Endothelial cell (in vitro differentiated cells): ENCODE data around the gene LRFN2. TPM values are rescaled to one million over a fixed set of nuclear protein-coding genes. Genes with fewer than 3 reads are reported as not detected.

ENCODE experiments used
- DNase-seq: peaks from one replicate; pipeline ENCODE4 v3.0.0; 2021; ENCODE audit warnings: low spot score
- H3K27ac Mint-ChIP-seq: one replicate; pipeline ENCODE4 v1.8.0; 2021; ENCODE audit warnings: mixed read lengths, inconsistent platforms; ENCODE audit not compliant: unreplicated experiment
- H3K27me3 Mint-ChIP-seq: one replicate; pipeline ENCODE4 v1.8.0; 2021; ENCODE audit warnings: mild to moderate bottlenecking, moderate library complexity, mixed read lengths, inconsistent platforms; ENCODE audit not compliant: unreplicated experiment
- H3K36me3 Mint-ChIP-seq: one replicate; pipeline ENCODE4 v1.8.0; 2021; ENCODE audit warnings: mild to moderate bottlenecking, low read depth, mixed read lengths, inconsistent platforms; ENCODE audit not compliant: unreplicated experiment
- H3K4me1 Mint-ChIP-seq: one replicate; pipeline ENCODE4 v1.8.0; 2021; ENCODE audit warnings: mild to moderate bottlenecking, mixed read lengths, inconsistent platforms; ENCODE audit not compliant: unreplicated experiment
- H3K4me3 Mint-ChIP-seq: one replicate; pipeline ENCODE4 v1.8.0; 2021; ENCODE audit warnings: mild to moderate bottlenecking, mixed read lengths, inconsistent platforms; ENCODE audit not compliant: unreplicated experiment
- H3K9me3 Mint-ChIP-seq: one replicate; pipeline ENCODE4 v1.8.0; 2021; ENCODE audit warnings: mixed read lengths, inconsistent platforms; ENCODE audit not compliant: unreplicated experiment
- total RNA-seq: library from RNA; stranded (reverse); fragmentation: NEBNext Ultra II Directional; extraction: Animal tissue kit (Norgen Biotek cat#: 25700); gene quantifications from one replicate; pipeline ENCODE4 v1.2.1, GENCODE V29; 2021; ENCODE audit not compliant: unreplicated experiment
- TF ChIP-seq, protein P1 (sequence below): fragments of 200-600 bp; sonication (generic); IDR thresholded peaks from one replicate; pipeline ENCODE4 v1.5.0; 2021; ENCODE audit warnings: antibody characterized with exemption; ENCODE audit not compliant: unreplicated experiment

The LRFN2 gene
- total RNA-seq, 1 donor from 2014 or later, result 0.59 TPM

DNA sequence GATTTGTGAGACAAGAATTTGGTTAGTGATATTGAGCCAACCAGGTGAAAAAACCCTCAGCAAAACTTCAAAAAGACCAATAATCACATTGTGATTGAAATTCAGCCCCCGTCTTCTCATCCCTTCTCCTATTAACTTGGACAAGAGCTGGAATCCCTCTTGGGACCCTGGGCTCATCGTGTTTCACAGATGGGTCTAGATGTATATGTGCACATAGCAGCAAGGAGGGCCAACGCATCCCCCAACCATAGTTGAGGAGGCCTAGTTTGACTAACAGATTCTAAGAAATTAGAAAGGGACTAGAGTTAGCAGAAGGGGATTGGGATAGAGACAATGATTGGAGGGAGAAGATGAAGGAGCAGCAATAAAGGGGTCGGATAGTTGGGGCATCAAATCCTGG lies 19.8 kb upstream of the LRFN2 start:
- TF ChIP-seq, protein P1, sequence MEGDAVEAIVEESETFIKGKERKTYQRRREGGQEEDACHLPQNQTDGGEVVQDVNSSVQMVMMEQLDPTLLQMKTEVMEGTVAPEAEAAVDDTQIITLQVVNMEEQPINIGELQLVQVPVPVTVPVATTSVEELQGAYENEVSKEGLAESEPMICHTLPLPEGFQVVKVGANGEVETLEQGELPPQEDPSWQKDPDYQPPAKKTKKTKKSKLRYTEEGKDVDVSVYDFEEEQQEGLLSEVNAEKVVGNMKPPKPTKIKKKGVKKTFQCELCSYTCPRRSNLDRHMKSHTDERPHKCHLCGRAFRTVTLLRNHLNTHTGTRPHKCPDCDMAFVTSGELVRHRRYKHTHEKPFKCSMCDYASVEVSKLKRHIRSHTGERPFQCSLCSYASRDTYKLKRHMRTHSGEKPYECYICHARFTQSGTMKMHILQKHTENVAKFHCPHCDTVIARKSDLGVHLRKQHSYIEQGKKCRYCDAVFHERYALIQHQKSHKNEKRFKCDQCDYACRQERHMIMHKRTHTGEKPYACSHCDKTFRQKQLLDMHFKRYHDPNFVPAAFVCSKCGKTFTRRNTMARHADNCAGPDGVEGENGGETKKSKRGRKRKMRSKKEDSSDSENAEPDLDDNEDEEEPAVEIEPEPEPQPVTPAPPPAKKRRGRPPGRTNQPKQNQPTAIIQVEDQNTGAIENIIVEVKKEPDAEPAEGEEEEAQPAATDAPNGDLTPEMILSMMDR, result no peak
- Mint-ChIP-seq H3K27me3 (no peaks in the 10 kb centered on the region), H3K9me3 (no peaks in the 10 kb centered on the region), H3K4me1 (peaks cover 8% of the 10 kb centered on the region), H3K36me3 (no peaks in the 10 kb centered on the region), H3K4me3 (no peak overlapping the region), H3K27ac (no peak overlapping the region)
- DNase-seq, result no peak

DNA sequence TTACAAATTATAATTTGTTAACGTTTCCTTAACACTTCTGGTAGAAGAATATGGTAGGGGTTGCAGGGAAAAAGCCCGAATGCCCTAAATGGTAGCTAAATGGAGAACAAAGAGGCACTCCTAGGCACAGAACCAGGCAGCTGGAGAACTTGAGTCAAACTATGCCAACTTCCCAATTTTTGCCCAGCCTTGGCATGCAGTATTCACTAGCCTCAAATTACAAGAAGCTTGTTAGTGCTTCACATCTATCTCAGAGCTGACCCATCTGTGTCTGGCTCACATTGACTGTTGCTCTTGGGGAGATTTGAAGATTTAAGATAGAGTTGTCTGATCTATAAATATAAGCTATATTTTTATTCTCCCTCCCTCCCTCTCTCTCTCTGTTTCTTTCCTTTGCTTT lies 19.4 kb upstream of the LRFN2 start:
- H3K27me3 Mint-ChIP-seq, result no peaks in the 10 kb centered on the region
- H3K27ac Mint-ChIP-seq, result no peak overlapping the region
- no peaks in the 10 kb centered on the region for H3K36me3 Mint-ChIP-seq
- TF ChIP-seq, protein P1, result no peak
- no peak overlapping the region for H3K4me3 Mint-ChIP-seq
- DNase-seq, result no peak
- H3K4me1 Mint-ChIP-seq, result peaks cover 8% of the 10 kb centered on the region
- H3K9me3 Mint-ChIP-seq, result no peaks in the 10 kb centered on the region

DNA sequence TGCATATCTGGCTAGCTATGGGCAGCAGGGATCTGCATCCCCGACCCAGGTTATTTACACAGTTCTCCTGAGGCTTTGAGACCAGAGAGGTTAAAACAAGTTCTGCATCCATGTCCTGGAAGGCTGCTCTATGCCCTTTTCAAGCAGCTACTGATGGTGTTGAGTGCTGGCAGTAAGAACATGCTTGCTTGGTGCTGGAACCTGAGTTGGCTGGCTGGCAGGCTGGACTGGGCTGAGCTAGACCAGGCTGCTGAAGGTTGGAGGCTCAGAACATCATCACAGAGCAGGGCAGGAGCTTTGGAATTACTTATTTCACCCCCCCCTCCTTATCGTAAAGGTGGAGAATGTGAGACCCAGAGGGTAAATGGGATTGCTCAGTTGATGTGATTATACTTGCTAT lies 16.9 kb upstream of the LRFN2 start:
- no peaks in the 10 kb centered on the region for H3K36me3 Mint-ChIP-seq
- TF ChIP-seq, protein P1, result no peak
- no peak for DNase-seq
- H3K4me3 Mint-ChIP-seq, result no peak overlapping the region
- H3K4me1 Mint-ChIP-seq, result peaks cover 4% of the 10 kb centered on the region
- H3K27me3 Mint-ChIP-seq, result no peaks in the 10 kb centered on the region
- H3K9me3 Mint-ChIP-seq, result no peaks in the 10 kb centered on the region
- no peak overlapping the region for H3K27ac Mint-ChIP-seq

DNA sequence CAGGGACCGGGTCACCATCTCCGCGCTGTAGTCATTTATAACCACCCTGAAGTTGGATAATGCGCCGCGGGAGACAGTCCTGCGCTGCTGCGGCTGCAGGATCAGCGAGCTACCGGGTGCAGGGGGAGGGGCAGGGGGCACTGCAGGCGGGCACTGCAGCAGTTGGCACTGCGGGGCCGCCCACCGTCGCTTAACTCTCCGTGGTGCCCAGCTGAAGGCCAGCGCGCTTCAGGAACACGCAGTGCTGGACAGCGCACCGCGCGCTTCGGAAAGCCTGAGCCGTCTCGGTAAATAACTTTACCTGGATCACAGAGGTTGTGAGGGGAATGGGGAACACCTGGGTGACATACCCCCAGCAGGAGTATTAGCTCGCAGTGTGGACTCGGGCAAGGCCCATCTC lies 12.4 kb upstream of the LRFN2 start:
- Mint-ChIP-seq H3K9me3 (no peaks in the 10 kb centered on the region), H3K27ac (no peak overlapping the region), H3K27me3 (no peaks in the 10 kb centered on the region), H3K4me3 (no peak overlapping the region), H3K4me1 (no peaks in the 10 kb centered on the region), H3K36me3 (no peaks in the 10 kb centered on the region)
- no peak for DNase-seq
- TF ChIP-seq, protein P1, result no peak

- Mint-ChIP-seq H3K36me3 (no peaks in the 10 kb centered on the region), H3K27me3 (no peaks in the 10 kb centered on the region), H3K4me1 (no peaks in the 10 kb centered on the region), H3K9me3 (no peaks in the 10 kb centered on the region), H3K4me3 (no peak overlapping the region), H3K27ac (no peak overlapping the region)
- TF ChIP-seq, protein P1, result no peak
- DNase-seq, result no peak
Measured at GRCh38 chr6:40598516-40598915, 11.4 kb upstream of the LRFN2 start.
